NB4 (cell line): ENCODE results near the gene PPFIA4.
A peak's percentile ranks its signal among the peaks of the same experiment; 100 is the strongest.

Experiments
- DNase-seq: peaks from one replicate; pipeline ENCODE4 v3.0.0; 2010; ENCODE audit warnings: low read depth
- H3K4me3 ChIP-seq: one replicate; pipeline ENCODE4 v1.5.1; 2011; ENCODE audit warnings: mild to moderate bottlenecking, low read depth, low read length, moderate library complexity
- MYC ChIP-seq: IDR thresholded peaks from 2 replicates; pipeline ENCODE4 v1.6.1; 2011; ENCODE audit warnings: low read depth, low read length
- POLR2A ChIP-seq: IDR thresholded peaks from 2 replicates; pipeline ENCODE4 v1.6.1; 2011; ENCODE audit warnings: mild to moderate bottlenecking; ENCODE audit not compliant: insufficient read length; ENCODE audit errors: extremely low read depth
- TF ChIP-seq, protein P1 (sequence below): IDR thresholded peaks from 2 replicates; pipeline ENCODE4 v1.6.1; 2011; ENCODE audit warnings: low read depth, low read length
- TF ChIP-seq, protein P2 (sequence below): IDR thresholded peaks from one replicate; pipeline ENCODE4 v1.5.1; 2012; ENCODE audit warnings: low read depth, low read length

PPFIA4 gene

DNA sequence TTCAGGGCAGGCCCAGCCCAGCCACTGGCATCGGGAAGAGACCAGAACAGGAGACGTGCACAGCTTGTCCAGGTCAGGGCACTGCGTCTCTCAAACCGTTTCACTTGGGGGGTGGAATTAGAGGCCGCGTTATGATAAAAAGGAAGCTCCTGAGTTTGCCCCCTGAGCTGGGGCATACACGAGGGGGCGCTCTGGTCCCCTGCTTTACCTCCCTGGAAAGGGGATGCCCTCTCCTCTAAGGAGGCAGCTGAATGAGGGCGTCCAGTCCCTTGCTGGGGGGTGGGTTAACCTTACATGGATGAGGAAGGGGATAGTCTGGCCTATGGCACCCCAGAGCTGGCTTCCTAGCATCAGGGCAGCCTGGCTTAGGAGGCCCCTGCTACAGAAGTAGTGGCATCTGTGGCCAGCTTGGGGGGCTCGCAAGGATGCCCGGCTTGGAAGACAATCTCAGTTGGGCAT lies 57.2 kb downstream of the PPFIA4 start:
- no peak overlapping the region for H3K4me3 ChIP-seq
- TF ChIP-seq, protein P1, sequence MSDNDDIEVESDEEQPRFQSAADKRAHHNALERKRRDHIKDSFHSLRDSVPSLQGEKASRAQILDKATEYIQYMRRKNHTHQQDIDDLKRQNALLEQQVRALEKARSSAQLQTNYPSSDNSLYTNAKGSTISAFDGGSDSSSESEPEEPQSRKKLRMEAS, result no peak
- TF ChIP-seq POLR2A, result no peak
- no peak for TF ChIP-seq MYC
- TF ChIP-seq, protein P2, sequence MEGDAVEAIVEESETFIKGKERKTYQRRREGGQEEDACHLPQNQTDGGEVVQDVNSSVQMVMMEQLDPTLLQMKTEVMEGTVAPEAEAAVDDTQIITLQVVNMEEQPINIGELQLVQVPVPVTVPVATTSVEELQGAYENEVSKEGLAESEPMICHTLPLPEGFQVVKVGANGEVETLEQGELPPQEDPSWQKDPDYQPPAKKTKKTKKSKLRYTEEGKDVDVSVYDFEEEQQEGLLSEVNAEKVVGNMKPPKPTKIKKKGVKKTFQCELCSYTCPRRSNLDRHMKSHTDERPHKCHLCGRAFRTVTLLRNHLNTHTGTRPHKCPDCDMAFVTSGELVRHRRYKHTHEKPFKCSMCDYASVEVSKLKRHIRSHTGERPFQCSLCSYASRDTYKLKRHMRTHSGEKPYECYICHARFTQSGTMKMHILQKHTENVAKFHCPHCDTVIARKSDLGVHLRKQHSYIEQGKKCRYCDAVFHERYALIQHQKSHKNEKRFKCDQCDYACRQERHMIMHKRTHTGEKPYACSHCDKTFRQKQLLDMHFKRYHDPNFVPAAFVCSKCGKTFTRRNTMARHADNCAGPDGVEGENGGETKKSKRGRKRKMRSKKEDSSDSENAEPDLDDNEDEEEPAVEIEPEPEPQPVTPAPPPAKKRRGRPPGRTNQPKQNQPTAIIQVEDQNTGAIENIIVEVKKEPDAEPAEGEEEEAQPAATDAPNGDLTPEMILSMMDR, result peak; percentile 5
- DNase-seq, result no peak

DNA sequence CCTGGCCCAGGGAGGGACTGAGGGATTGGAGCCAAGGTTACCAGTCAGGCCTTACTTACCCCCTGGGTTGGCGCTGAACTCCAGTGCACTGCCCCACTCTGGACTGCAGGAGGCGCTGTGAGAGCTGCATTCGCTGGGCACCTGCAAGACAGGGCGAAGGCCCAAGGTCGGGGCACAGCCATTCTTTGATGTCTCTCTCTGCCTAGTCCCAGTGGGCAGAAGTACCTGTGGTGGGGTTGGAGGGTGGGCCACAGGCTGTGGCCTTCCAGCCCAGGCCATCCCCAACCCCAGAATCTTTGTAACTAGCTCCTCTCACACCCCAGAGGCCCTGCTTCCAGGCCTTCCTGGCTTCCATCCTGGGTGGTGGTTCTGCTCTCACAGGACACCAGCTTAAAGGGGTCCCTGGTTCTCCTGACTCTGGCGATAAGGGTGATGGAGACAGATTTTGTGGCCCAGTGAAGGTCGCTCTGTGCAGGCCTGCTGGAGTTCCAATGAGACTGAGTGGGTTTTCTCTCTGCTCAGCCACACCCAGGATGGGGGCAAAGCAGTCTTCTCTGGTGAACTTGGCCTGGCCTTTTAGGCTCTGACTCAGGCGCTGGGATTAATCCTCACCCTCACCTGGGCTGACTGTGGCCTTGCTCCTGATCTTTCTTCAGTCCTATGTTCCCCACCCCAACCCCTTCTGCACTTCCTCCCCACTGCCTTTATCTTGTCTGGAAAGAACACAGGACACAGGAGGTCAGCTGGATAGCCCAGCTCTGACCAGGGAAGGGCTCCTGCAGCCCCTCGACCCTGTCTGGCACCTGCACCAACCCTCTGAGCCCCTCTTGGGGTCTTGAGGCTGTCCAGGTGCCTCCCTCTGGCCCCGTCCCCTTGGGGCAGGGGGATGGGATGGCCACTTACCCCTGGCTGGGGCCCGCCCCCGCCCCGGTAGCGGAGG lies 58.6 kb downstream of the PPFIA4 start:
- DNase-seq, result peak; percentile 44
- TF ChIP-seq, protein P2, result peak; percentile 60
- no peak for TF ChIP-seq MYC
- TF ChIP-seq POLR2A, result no peak
- TF ChIP-seq, protein P1, result no peak
- no peak overlapping the region for H3K4me3 ChIP-seq

DNA sequence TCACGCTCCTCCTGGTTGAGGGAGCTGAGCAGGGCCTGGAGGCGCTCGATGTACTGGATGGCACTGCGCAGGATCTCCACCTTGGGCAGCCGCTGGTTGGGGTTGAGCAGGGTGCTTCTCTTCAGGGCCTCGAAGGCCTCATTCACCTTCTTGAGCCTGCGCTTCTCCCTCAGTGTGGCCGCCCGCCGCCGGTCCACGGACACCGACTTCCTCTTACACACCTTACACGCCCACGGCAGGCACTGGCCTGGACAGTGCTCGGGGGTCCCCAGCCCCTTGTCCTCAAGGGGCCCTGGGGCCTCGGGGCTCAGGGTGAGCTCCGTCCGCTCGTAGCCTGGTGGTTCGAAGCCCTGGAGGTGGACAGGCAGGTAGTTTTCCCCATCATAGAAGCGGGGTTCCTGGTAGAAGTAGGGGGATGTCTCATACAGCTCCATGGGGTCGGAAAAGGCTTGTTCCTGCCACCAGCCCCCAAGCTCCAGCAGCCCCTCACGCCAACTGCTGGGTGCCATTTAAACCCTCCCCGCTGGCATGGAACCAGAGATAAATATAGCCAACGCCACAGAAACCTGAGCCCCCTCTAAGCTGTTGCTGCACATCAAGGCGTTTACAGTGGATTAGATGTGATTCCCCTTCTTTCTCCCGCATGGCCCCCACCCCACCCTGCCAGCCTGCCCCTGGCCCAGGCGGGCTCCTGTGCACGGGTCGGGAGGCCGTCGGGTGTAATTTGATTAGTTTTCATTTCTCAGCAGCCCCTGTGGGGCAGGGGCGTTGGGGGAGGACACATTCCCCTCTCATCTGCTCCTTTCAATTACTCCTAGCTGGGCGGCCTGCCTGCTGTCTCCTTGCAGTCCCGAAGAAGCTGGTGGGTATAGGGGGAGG lies 59.5 kb downstream of the PPFIA4 start, which contains the start of gene MYOG:
MYOG (minus strand) TSS at position 485 of the 879 bp plus-strand sequence; CDS start at position 434, 51 bp downstream.
- H3K4me3 ChIP-seq, result no peak within 1 kb of the TSS
- no peak for TF ChIP-seq POLR2A
- TF ChIP-seq, protein P1, result no peak
- no peak for TF ChIP-seq MYC
- TF ChIP-seq, protein P2, result no peak
- no peak for DNase-seq

DNA sequence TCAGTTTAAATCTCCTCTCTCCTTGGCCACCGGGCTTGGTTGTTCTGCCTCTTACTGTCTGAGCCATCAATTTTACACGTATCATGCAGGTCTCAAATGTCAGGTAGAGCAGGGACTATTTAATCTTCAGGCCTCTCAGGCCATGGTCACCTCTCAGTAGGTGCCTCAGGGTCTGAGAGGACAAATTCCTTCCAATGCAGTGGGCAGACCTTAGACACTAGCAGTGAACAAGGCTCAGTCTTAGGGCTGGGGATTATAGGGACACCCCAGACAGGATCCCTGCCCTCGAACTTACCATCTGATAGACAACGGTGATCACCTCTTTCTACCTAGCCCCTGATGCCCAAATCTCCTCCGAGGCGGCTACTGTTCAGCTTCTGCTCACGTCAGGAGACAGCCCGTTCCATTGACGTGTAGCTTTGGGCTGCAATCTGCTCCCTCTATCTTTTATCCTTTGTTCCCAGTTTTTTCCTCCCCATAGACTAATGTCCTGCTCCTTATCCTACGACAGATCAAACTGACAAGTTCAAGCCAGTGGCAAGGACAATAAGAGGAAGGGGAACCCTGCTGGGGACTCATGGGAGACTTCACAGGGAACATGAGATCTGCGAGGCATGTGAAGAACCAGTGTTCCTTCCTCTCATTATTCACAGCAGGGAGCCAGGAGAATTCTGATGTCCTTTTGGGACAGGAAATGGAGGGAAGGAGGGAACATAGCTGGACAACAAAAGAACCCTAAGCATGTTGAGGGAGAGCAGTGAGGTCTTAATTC lies 60.9 kb downstream of the PPFIA4 start:
- no peak overlapping the region for H3K4me3 ChIP-seq
- DNase-seq, result no peak
- TF ChIP-seq, protein P2, result no peak
- no peak for TF ChIP-seq POLR2A
- TF ChIP-seq, protein P1, result no peak
- no peak for TF ChIP-seq MYC

DNA sequence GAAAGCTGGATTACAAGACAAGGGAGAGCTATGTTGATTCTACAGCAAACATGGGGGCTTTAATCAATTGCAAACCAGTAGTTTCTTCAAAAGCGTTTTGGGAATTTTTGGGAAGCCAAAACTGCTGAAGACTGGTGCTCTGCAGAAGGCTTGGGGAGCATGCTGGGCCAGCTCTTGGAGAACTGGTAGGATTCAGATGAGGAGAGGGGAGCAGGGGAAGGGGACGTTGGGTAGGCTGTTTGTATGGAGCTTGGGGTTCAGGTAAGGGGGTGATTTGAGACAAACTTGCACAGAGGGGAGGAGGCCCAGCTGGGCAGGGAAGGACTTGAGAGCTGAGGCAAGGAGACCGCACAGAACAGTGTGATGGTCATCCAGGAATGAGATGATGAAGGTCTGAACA lies 62.1 kb downstream of the PPFIA4 start:
- DNase-seq, result no peak
- TF ChIP-seq POLR2A (no peak), MYC (no peak)
- TF ChIP-seq, protein P1, result no peak
- TF ChIP-seq, protein P2, result no peak
- no peak overlapping the region for H3K4me3 ChIP-seq
